KG1 (cell line): ENCODE measurements around the gene RPL13A.
A peak's percentile ranks its signal among the peaks of the same experiment; 100 is the strongest.
"Not testable (repeated sequence)": the region's sequence is repeated elsewhere in the genome, so short reads cannot be mapped to it uniquely, and the experiment has no call there.

Source experiments
- DNase-seq: peaks from one replicate; lab custom pipeline; 2025; lab: John Stamatoyannopoulos, UW

RPL13A gene

DNA sequence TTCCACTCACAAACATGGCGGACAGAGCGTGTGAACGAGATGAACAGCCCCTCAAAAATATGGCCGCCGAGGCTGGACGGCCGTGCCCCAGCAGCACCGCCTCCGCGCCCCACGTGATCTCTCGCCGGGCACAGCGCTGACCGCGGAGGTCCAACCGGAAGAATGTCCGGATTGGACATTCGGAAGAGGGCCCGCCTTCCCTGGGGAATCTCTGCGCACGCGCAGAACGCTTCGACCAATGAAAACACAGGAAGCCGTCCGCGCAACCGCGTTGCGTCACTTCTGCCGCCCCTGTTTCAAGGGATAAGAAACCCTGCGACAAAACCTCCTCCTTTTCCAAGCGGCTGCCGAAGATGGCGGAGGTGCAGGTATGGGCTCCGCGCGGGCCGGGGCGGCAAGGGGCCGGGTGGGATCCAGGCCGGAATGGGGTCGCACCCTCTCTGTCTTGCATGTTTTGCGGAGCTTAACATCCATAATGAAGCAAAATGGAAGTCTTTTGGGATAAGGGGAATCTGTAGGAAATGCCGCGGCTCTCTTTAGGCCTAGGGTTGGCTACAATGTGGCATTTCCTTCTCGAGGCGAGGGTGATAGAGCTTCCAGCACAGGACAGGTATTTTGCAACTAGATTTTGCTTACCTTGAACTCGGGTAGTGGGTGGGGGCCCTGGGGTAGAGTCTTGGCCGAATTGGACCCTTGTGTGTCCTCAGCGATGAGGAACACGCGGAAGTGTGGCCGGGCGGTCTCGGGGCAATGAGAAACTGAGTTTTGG lies at the start of gene RPL13A:
TSS of gene RPL13A (plus strand) at position 332 of the 769 bp plus-strand sequence. CDS start at position 354, 22 bp downstream.
- peak; percentile 98 for DNase-seq

DNA sequence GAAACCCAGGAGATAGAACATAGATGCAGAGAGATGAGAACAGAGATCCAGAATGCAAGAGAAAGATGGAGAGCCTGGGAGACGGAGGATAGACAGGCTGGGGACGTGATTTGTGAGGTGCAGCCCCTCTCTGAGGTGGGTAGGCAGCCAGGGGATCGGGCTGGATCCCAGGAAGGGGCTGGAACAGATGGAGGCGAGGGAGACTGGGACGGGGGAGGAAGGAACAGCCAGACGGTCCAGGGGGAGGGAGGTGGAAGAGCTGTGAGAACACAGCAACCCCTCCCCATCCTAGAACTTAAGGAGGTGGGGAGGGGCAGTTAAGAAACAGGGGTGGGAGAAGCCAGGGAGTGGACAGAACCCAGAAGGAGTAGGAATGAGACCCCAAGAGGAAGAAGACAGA lies 49.1 kb upstream of the RPL13A start:
- DNase-seq: no peak

- DNase-seq: no peak
These were observed 47.6 kb upstream of the RPL13A start for GRCh38 chr19:49439836-49440235.

- no peak for DNase-seq
These were observed 46.8 kb upstream of the RPL13A start for GRCh38 chr19:49440439-49441209.

DNA sequence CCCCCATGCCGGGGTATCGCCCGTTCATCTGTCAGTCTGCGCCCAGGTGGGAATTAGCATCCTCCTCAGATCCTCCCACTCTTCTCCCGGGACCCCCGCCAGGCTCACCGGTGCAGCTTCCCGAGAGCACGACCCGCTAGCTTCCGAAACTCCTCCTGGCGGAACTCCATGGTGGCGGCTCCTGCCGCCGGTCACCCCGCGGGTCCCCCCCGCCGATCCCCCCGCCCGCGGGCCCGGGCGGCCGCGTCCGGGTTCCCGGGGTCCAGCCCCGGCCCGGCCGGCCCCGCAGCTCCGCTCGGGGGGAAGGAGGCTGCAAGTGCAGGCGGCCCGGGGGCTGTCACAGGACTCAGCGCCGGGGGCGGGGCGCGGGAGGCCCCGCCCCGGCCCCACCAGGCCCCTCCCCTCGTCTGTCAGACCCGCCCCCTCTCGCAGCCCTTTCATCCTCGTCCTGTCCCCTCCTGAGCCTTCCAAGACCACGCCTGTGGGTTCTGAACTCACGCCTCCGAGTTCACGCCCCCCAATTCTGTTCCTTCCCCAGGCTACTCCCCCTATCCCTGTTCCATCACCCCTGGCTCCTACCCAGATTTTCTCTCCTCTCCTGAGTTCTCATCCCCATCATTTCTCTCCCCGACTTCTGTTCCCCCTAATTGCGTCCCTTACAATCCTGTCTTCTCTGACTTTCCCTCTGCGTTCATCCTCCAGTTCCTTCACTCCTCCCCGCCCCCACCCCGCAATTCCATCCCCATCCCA lies 46.0 kb upstream of the RPL13A start, which contains the start of gene SLC17A7:
TSS of gene SLC17A7 (minus strand) at position 318 of the 750 bp plus-strand sequence. CDS start at position 170, 148 bp downstream.
- DNase-seq: no peak

DNA sequence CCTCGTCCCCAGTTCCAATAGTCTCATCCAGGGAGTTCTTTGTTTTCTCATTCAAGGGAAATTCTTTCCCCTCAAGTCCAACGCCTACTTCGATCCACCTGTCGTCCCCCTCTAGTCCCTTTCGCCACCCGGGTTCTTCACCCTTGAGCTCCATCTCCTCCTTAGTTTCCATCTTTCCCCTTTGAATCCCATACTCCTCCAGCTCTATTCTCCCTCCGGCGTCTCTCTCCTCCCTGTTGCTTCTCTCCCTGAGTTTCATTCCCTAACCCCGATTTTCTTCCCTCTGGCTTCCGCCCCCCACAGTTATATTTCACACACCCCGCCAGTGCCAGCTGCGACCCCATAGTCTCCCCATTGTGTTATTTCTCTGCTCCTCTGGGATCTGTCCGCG lies 45.5 kb upstream of the RPL13A start:
- no peak for DNase-seq

GRCh38 chr19:49442354-49442753 lies 45.1 kb upstream of the RPL13A start:
- DNase-seq: no peak

DNA sequence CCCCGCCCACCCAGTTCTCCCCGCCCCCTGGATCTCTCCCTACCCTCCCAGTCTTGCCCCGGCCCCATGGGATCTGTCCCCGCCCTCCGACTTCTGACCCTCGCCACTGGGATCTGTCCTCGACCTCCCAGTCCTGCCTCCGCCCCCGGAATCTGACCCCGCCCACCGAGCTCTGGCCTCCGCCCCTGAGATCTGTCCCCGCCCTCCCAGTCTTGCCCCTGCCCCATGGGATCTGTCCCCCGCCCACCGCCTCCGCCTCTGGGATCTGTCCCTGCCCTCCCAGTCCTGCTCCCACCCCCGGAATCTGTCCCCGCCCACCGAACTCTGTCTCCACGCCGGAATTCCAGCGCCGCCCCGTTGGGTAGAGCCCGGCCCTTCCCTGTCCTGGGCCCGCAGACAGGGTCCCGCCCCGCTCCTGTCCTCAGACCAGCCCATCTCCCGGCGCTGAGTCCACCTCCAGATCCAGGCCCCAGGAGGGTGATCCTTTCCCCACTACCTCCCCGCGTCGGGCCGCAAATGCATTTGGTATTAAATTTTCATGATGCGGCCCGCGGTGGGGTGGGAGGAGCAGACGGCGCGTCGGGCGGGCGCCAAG lies 44.5 kb upstream of the RPL13A start:
- no peak for DNase-seq

GRCh38 chr19:49443366-49444099 lies 43.9 kb upstream of the RPL13A start:
- DNase-seq: peak; percentile 90

DNA sequence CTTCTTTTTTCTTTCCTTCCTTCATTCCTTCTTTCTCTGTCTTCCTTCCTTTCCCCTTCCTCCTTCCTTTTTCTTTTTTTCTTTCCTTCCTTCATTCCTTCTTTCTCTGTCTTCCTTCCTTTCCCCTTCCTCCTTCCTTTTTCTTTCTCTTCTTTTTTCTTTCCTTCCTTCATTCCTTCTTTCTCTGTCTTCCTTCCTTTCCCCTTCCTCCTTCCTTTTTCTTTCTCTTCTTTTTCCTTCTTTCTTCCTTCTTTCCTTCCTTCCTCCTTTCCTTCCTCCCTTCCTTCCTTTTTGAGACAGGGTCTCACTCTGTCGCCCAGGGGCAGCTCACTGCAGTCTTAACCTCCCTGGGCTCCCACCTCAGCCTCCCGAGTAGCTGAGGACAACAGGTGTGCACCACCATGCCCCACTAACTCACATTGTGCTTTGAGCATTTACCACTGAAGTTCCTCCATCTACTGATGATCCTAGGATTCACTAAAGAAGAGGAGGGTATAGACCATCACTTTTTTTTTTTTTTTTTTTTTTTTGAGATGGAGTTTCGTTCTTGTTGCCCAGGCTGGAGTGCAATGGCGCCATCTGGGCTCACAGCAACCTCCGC lies 43.2 kb upstream of the RPL13A start:
- DNase-seq: not testable (repeated sequence)

DNA sequence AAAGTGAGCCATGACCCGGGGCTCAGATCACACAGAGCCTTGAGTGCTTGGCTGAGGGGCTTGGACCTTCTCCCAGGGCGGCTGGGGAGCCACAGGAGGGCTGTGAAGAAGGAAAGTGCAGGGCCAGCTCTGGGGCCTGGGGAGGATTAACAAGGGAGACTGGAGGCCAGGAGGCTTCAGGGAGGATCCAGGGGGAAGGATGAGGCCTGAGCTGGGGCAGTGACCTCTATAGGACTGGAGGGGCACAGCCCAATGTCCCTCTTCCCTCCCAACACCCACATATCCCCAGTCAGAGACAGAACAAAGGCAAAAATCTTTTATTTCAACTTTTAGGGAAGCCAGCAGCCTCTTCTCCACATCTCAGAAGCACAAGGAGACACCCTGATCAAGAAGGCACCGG lies 41.4 kb upstream of the RPL13A start:
- DNase-seq: no peak

GRCh38 chr19:49447485-49448431 lies 39.6 kb upstream of the RPL13A start:
- DNase-seq: no peak

- no peak for DNase-seq
These were observed 39.0 kb upstream of the RPL13A start for GRCh38 chr19:49448432-49448786.

DNA sequence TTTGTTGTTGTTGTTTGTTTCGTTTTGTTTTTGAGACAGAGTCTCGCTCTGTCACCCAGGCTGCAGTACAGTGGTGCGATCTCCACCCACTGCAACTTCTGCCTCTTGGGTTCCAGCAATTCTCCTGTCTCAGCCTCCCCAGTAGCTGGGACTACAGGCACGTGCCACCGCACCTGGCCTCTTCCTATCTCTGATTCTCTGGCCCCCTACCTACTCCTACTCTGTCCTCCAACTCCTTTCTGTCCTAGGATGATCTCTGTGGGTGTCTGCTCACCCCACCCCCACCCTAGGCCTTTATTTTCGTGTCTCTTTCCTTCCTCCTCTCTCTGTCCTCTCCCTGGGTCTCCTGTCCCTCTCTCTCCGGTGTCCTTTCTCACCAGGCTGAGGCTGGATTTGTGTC lies 37.0 kb upstream of the RPL13A start:
- DNase-seq: no peak

GRCh38 chr19:49451430-49452181 lies 35.8 kb upstream of the RPL13A start, which contains the start of gene PIH1D1:
Gene PIH1D1 (minus strand): TSS chr19:49451814. CDS start chr19:49451574, 240 bp downstream.
- peak; percentile 97 for DNase-seq

DNA sequence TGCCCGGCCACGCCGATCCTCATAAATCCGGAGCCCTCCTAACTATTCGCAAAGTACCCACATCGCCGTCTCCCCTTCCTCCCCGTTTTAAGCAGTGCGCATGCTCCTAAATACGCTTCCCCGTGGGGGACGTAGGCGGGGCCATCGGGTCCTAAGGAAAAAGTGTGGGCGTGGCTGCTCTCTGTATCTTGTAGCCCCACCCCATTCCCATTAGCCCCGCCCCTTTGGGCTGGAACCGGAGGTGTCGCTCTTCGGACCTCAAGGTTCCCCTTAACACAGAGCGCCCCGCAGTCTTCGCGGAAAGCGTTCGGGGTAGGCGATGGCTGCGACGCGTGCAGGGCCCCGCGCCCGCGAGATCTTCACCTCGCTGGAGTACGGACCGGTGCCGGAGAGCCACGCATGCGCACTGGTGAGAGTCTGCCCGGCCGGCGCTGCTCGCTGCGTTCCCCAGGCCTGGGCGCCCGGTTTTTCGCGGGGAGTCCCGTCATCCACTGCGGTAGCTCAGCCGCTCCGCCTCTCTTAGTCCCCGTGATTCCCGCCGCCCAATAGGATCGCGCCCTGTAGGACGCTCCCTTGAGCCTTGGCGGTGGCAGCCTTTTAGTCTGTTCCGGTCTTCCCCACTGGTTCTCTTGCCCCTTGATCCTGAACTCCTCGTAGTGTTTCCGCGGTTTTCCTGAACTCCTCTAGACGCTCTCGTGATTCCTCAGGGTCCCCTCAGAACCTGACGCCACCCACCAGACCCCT lies 34.2 kb upstream of the RPL13A start, which contains the start of gene ALDH16A1:
TSS of gene ALDH16A1 (plus strand) at position 213 of the 744 bp plus-strand sequence. CDS start at position 320, 107 bp downstream.
- peak; percentile 100 for DNase-seq

DNA sequence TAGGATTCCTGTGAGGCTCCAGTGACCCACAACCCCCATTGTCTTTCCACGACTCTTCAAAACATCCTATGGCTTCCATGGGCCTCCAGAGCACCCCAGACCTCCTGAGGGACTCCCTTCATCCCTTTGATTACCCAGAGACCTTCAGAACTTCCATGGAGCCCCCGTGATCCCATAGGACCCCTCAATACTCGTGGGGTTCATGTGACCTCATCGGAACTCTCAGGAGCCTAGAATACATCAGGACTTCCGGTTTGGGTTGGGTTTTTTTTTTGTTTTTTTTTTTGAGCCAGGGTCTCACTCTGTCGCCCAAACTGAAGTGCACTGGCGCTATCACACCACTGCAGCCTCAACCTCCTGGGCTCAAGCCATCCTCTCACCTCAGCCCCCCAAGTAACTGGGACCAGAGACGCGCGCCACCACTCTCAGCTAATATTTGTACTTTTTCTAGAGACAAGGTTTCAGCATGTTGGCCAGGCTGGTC lies 33.6 kb upstream of the RPL13A start:
- DNase-seq: no peak

DNA sequence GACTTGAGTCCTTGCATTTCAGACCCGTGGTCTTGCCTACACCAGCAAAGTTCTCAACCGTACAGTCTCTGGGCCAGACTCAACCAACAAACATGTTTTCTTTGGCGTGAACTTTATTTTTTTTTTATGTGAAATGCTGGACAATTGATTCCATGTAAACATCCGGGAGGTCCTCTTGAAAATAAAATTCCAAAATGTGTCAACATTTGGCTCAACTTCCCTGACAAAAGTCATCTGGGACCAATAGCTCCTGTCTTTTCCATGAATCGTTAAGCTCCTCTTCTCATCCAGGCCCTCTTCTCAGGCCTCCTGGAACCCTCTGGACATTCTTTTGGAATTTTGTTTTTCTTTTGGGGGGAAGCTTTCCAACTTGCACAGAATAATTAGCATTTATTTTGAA lies 31.6 kb upstream of the RPL13A start:
- no peak for DNase-seq
